Measurements from ENCODE around the gene LRBA.
"Not testable (repeated sequence)": the region's sequence is repeated elsewhere in the genome, so short reads cannot be mapped to it uniquely, and the experiment has no call there.

Gene LRBA

GRCh38 chr4:150973626-150974251 is 41.3 kb downstream of the LRBA start:
- no peak for DNase-seq (ENCODE audit: low read depth)

DNA sequence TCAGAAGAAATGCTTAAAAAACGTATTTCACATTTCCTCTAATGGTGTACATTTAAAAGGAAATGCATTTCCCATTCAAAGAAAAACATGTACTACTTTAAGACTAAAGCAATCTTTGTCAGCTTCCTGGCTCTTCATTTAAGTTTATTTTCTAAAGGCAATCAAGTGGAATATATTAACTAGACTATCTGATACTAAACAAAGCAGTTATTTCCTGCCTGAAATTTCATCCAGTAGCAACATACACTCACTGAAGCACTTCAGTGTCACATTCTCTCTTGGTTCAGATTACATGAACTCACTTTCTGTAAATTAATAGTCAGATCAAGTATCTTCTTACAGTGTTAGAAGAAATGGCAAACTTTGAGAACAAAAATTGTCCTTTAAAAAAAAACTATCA is 42.5 kb downstream of the LRBA start:
- DNase-seq (ENCODE audit: low read depth): no peak

- DNase-seq (ENCODE audit: low read depth): no peak
Observed at GRCh38 chr4:150971901-150972300, 43.2 kb downstream of the LRBA start.

DNA sequence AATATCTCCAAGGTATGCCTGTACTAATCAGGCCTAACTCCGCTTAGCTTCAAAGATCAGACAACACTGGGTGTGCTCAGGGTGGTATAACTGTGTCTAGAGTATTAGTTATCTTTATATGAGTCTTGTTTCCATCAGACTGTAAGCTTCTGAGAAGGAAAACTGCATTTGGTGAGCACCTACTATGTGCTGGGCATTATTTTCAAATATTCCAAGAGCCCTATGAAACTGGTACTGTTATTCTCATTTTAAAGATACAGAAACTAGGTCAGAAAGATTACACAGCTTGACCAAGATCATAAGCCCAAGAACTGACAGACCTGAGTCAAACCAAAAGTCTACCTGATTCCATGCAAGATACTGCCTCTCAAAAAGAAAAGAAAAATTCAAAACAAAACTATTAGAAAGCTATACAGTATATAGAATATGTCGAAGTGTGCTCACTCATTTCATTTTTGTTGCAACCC is 44.4 kb downstream of the LRBA start:
- DNase-seq (ENCODE audit: low read depth): no peak

GRCh38 chr4:150964754-150965153 is 50.3 kb downstream of the LRBA start:
- no peak for DNase-seq (ENCODE audit: low read depth)

DNA sequence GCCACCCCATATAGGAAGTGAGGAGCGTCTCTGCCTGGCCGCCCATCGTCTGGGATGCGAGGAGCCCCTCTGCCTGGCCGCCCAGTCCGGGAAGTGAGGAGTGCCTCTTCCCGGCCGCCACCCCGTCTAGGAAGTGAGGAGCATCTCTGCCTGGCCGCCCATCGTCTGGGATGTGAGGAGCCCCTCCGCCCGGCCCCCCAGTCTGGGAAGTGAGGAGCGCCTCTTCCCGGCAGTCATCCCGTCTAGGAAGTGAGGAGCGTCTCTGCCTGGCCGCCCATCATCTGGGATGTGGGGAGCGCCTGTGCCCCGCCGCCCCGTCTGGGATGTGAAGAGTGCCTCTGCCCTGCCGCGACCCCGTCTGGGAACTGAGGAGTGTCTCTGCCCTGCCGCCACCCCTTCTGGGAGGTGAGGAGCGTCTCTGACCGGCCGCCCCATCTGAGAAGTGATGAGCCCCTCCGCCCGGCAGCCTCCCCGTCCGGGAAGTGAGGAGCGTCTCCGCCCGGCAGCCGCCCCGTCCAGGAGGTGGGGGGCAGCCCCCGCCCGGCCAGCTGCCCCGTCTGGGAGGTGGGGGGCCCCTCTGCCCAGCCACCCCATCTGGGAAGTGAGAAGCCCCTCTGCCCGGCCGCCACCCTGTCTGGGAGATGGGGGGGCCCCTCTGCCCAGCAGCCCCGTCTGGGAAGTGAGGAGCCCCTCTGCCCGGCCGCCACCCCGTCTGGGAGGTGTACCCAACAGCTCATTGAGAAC is 51.3 kb downstream of the LRBA start:
- DNase-seq (ENCODE audit: low read depth): not testable (repeated sequence)

DNA sequence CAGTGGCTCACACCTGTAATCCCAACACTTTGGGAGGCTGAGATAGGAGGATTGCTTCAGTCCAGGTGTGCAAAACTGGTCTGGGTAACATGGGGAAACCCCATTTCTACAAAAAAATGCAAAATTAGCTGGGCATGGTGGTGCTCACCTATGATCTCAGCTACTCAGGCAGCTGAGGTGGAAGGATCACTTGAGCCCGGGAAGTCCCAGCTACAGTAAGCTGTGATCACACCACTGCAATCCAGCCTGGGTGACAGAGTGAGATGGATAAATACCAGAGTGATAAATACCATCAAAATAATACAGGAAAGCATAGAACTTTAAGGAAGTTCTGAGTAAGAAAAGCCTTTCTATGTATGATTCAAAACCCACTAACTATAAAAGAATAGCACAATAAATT is 52.8 kb downstream of the LRBA start:
- no peak for DNase-seq (ENCODE audit: low read depth)

DNA sequence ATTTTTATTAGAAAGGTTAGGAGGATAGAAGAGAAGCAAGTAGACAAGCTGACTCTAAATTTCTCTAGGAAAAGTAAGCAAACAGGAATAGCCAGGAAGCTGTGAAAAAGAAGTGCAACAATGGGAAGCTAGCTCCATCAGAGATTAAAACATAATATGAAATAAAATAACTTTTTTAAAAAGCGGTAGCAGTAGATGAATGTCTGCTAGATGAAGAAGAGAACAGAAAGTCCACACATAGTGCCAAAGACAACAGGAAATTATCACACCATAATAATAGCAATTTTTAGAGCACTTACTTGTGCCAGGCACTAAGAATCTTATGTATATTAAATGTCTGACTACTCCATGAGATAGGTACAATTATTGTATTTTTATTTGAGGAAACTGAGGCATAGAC is 53.5 kb downstream of the LRBA start:
- DNase-seq (ENCODE audit: low read depth): no peak

GRCh38 chr4:150960818-150961217 is 54.3 kb downstream of the LRBA start:
- DNase-seq (ENCODE audit: low read depth): no peak

GRCh38 chr4:150960079-150960478 is 55.0 kb downstream of the LRBA start:
- no peak for DNase-seq (ENCODE audit: low read depth)

DNA sequence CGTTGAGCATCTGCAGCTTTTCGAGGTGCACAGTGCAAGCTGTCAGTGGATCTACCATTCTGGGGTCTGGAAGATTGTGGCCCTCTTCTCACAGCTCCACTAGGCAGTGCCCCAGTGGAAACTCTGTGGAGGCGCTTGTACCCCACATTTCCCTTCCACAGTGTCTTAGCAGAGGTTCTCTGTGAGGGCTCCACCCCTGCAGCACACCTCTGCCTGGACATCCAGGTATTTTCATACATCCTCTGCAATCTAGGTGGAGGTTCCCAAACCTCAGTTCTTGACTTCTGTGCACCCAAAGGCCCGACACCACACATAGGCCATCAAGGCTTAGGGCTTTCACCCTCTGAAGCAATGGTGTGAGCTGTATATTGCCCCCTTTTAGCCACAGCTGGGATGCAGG is 57.1 kb downstream of the LRBA start:
- not testable (repeated sequence) for DNase-seq (ENCODE audit: low read depth)

DNA sequence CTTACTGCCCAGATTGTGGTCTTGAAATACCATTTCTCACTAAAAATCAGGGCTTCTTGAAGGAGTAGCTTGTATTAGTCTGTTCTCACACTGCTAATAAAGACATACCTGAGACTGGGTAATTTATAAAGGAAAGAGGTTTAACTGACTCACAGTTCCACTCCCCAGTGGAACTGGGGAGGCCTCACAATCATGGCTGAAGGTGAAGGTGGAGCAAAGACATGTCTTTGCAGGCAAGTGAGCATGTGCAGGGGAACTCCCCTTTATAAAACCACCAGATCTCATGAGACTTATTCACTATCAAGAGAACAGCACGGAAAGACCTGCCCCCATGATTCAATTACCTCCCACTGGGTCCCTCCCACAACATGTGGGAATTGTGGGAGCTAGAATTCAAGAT is 58.0 kb downstream of the LRBA start:
- not testable (repeated sequence) for DNase-seq (ENCODE audit: low read depth)

- DNase-seq (ENCODE audit: low read depth): not testable (repeated sequence)
Observed at GRCh38 chr4:150953916-150954315, 61.2 kb downstream of the LRBA start.

- no peak for DNase-seq (ENCODE audit: low read depth)
Observed at GRCh38 chr4:150952167-150952845, 62.8 kb downstream of the LRBA start.

DNA sequence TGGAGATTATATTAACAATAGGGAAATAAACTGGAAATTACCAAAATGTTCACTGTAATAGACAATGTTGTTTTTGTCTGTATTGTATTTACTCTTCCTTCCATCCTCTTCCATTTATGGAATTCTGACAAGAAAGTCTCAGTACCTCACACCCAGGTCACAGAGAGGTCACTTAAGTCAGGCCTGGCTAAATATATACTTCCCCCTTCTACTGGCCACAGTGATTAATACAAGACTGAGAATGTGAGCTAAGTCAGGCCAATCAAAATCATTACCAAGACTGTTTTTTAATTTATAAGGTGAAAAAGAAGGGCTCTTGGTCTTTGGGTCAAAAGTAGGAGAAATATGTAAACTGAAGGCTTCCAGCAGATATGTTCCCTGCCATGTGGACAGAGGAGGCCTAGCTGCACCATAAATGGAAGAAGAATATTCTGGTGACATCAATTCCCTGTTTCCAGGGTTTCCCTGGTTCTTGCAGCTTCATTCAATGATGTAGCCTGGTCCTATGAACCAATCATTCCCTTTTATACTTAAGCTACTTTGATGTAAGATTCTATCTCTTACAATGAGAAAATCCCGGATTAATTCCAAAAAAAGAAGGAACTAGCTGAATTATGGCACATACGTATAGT is 64.3 kb downstream of the LRBA start:
- DNase-seq (ENCODE audit: low read depth): no peak

GRCh38 chr4:150949943-150950342 is 65.1 kb downstream of the LRBA start:
- DNase-seq (ENCODE audit: low read depth): no peak

GRCh38 chr4:150949342-150949741 is 65.7 kb downstream of the LRBA start:
- DNase-seq (ENCODE audit: low read depth): no peak

- no peak for DNase-seq (ENCODE audit: low read depth)
Observed at GRCh38 chr4:150948710-150949109, 66.4 kb downstream of the LRBA start.

GRCh38 chr4:150948074-150948473 is 67.0 kb downstream of the LRBA start:
- no peak for DNase-seq (ENCODE audit: low read depth)

DNA sequence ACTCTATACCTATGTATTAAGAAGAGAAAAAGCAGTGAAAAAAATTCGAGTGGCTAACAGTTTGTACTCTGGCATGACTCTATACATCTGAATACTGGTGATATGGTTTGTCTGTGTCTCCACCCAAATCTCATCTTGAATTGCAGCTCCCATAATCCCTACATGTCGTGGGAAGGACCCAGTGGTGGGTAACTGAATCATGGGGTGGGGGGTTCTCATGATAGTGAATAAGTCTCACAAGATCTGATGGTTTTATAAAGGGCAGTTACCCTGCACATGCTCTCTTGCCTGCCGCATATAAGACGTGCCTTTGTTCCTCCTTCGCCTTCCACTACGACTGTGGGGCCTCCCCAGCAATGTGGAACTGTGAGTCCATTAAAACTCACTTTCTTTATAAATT is 70.4 kb downstream of the LRBA start:
- DNase-seq (ENCODE audit: low read depth): no peak

GRCh38 chr4:150943818-150944217 is 71.3 kb downstream of the LRBA start:
- DNase-seq (ENCODE audit: low read depth): no peak

DNA sequence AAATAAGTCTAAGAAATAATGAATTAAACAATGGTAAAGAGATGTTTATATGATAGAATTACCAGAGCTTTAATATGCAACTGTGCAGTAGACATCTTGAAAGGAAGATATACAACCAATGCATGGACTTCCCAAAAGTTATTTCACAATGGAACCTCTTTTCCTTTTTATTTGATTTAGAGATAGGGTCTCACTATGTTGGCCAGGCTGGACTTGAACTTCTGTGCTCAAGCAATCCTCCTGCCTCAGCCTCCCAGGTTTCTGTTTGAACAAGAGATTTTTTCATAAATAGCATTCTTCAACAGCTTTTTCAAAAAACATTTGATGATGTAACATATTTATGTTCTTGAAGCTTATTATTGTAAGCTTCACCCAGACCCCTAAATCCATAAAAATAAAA is 72.0 kb downstream of the LRBA start:
- no peak for DNase-seq (ENCODE audit: low read depth)

DNA sequence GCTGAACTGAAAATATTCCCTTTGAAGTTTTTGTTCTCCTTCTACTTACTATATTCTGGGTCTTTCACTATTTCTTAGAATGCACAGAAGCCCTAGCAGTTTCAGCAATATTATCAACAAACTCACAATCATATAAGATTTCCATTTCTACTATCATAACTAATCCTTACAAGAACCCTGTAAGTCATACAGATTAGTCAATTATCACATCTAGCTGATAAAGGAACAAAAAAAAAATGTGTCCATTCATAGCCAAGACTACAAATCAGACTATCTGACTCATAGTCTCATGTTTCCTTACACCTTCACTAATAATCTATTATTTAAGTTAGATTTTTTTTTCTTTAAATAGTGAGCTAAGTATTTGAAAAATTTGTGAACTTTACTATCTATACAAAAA is 72.5 kb downstream of the LRBA start:
- DNase-seq (ENCODE audit: low read depth): no peak
